ENCODE measurements around the gene NCL.
"Not testable (repeated sequence)": the region's sequence is repeated elsewhere in the genome, so short reads cannot be mapped to it uniquely, and the experiment has no call there.

NCL gene

GRCh38 chr2:231469583-231469950 lies 5.3 kb upstream of the NCL start:
- no peak for DNase-seq (ENCODE audit: low read depth, low spot score)

GRCh38 chr2:231467613-231468530 lies 3.6 kb upstream of the NCL start:
- no peak for DNase-seq (ENCODE audit: low read depth, low spot score)

GRCh38 chr2:231467016-231467545 lies 2.8 kb upstream of the NCL start:
- no peak for DNase-seq (ENCODE audit: low read depth, low spot score)

GRCh38 chr2:231464576-231465540 lies 574 bp upstream of the NCL start:
- DNase-seq (ENCODE audit: low read depth, low spot score) = peak; percentile 97

GRCh38 chr2:231462729-231463465 lies 1.4 kb downstream of the NCL start:
- no peak for DNase-seq (ENCODE audit: low read depth, low spot score)

GRCh38 chr2:231461516-231461971 lies 2.7 kb downstream of the NCL start:
- DNase-seq (ENCODE audit: low read depth, low spot score) = no peak

- DNase-seq (ENCODE audit: low read depth, low spot score) = not testable (repeated sequence)
These were observed 3.4 kb downstream of the NCL start for GRCh38 chr2:231460841-231461240.

GRCh38 chr2:231460073-231460835 lies 4.0 kb downstream of the NCL start:
- DNase-seq (ENCODE audit: low read depth, low spot score) = no peak

GRCh38 chr2:231458368-231458767 lies 5.9 kb downstream of the NCL start:
- no peak for DNase-seq (ENCODE audit: low read depth, low spot score)

- no peak for DNase-seq (ENCODE audit: low read depth, low spot score)
These were observed 7.2 kb downstream of the NCL start for GRCh38 chr2:231457101-231457500.

GRCh38 chr2:231456295-231457004 lies 7.8 kb downstream of the NCL start:
- DNase-seq (ENCODE audit: low read depth, low spot score) = no peak

- DNase-seq (ENCODE audit: low read depth, low spot score) = no peak
These were observed 8.4 kb downstream of the NCL start for GRCh38 chr2:231455890-231456289.

- DNase-seq (ENCODE audit: low read depth, low spot score) = no peak
These were observed 9.1 kb downstream of the NCL start for GRCh38 chr2:231455222-231455621.

GRCh38 chr2:231454361-231454791 lies 9.9 kb downstream of the NCL start:
- no peak for DNase-seq (ENCODE audit: low read depth, low spot score)

- no peak for DNase-seq (ENCODE audit: low read depth, low spot score)
These were observed 11.3 kb downstream of the NCL start for GRCh38 chr2:231452799-231453508.

GRCh38 chr2:231450548-231450989 lies 13.7 kb downstream of the NCL start:
- no peak for DNase-seq (ENCODE audit: low read depth, low spot score)

GRCh38 chr2:231449503-231450054 lies 14.7 kb downstream of the NCL start:
- no peak for DNase-seq (ENCODE audit: low read depth, low spot score)

GRCh38 chr2:231436957-231437356 lies 27.3 kb downstream of the NCL start:
- DNase-seq (ENCODE audit: low read depth, low spot score) = no peak

- no peak for DNase-seq (ENCODE audit: low read depth, low spot score)
These were observed 30.3 kb downstream of the NCL start for GRCh38 chr2:231433990-231434389.
